Effector CD8-positive, alpha-beta T cell (primary cell): ENCODE results near the gene FBN2.
"Not testable (repeated sequence)": the region's sequence is repeated elsewhere in the genome, so short reads cannot be mapped to it uniquely, and the experiment has no call there.

Experiments used
- DNase-seq: peaks from one replicate; lab custom pipeline; 2025; lab: John Stamatoyannopoulos, UW

Gene FBN2

GRCh38 chr5:128426090-128426534, 111.9 kb downstream of the FBN2 start:
- DNase-seq = no peak

GRCh38 chr5:128424646-128425045, 113.4 kb downstream of the FBN2 start:
- no peak for DNase-seq

- DNase-seq = no peak
Measured at GRCh38 chr5:128422612-128423011, 115.4 kb downstream of the FBN2 start.

GRCh38 chr5:128414469-128414868, 123.6 kb downstream of the FBN2 start:
- no peak for DNase-seq

- no peak for DNase-seq
Measured at GRCh38 chr5:128413356-128413755, 124.7 kb downstream of the FBN2 start.

GRCh38 chr5:128412145-128412930, 125.7 kb downstream of the FBN2 start:
- DNase-seq = no peak

- DNase-seq = no peak
Measured at GRCh38 chr5:128409166-128409800, 128.8 kb downstream of the FBN2 start.

GRCh38 chr5:128408622-128409021, 129.4 kb downstream of the FBN2 start:
- DNase-seq = no peak

GRCh38 chr5:128407944-128408343, 130.1 kb downstream of the FBN2 start:
- DNase-seq = no peak

GRCh38 chr5:128406803-128407202, 131.2 kb downstream of the FBN2 start:
- no peak for DNase-seq

GRCh38 chr5:128405159-128405558, 132.9 kb downstream of the FBN2 start:
- DNase-seq = no peak

GRCh38 chr5:128403333-128403732, 134.7 kb downstream of the FBN2 start:
- DNase-seq = no peak

- DNase-seq = no peak
Measured at GRCh38 chr5:128402506-128402905, 135.5 kb downstream of the FBN2 start.

GRCh38 chr5:128400766-128401165, 137.3 kb downstream of the FBN2 start:
- not testable (repeated sequence) for DNase-seq

GRCh38 chr5:128399111-128399510, 138.9 kb downstream of the FBN2 start:
- no peak for DNase-seq

GRCh38 chr5:128397876-128398275, 140.2 kb downstream of the FBN2 start:
- no peak for DNase-seq

- DNase-seq = no peak
Measured at GRCh38 chr5:128395073-128395472, 143.0 kb downstream of the FBN2 start.

- no peak for DNase-seq
Measured at GRCh38 chr5:128384068-128384467, 154.0 kb downstream of the FBN2 start.

- no peak for DNase-seq
Measured at GRCh38 chr5:128380337-128380736, 157.7 kb downstream of the FBN2 start.

GRCh38 chr5:128378632-128379031, 159.4 kb downstream of the FBN2 start:
- DNase-seq = no peak

- no peak for DNase-seq
Measured at GRCh38 chr5:128378196-128378595, 159.8 kb downstream of the FBN2 start.

- no peak for DNase-seq
Measured at GRCh38 chr5:128376577-128376976, 161.5 kb downstream of the FBN2 start.

GRCh38 chr5:128366147-128366546, 171.9 kb downstream of the FBN2 start:
- DNase-seq = no peak
